Body of pancreas (tissue), 4 donors: ENCODE results near the gene PLCH1. TPM values are rescaled to one million over a fixed set of nuclear protein-coding genes. Genes with fewer than 3 reads are reported as not detected.

ENCODE experiments used
- ATAC-seq: fragments of 150-250 bp; one replicate; pipeline ENCODE4 v1.9.1; 2016
- DNase-seq, 4 donors: peaks; one replicate each; pipeline ENCODE4 v3.0.0-alpha.2; 2019
- H3K27ac ChIP-seq, 4 donors: fragments of 200-600 bp; sonication (generic); 1 replicate in 3 of 4; 2 replicates in 1 of 4; pipeline versions ENCODE4 v1.5.1 to v1.6.1; 2016 to 2019; ENCODE audit warnings: mild to moderate bottlenecking in 1 of 4, mixed read lengths in 1 of 4, moderate library complexity in 1 of 4
- H3K27me3 ChIP-seq, 2 donors: fragments of 200-600 bp; sonication (generic); one replicate each; pipeline ENCODE4 v1.6.0; 2016; ENCODE audit warnings: mild to moderate bottlenecking in 1 of 2
- H3K36me3 ChIP-seq, 2 donors: fragments of 200-600 bp; sonication (generic); replicated peaks in 1 of 2; 2 replicates each; pipeline ENCODE4 v1.5.1; 2016; ENCODE audit warnings: low read depth in 2 of 2; ENCODE audit not compliant: insufficient read depth in 1 of 2
- H3K4me1 ChIP-seq: fragments of 200-600 bp; sonication (generic); one replicate; pipeline ENCODE4 v1.6.0; 2016
- H3K4me3 ChIP-seq, 2 donors: fragments of 200-600 bp; sonication (generic); 1 replicate in 1 of 2; 2 replicates in 1 of 2; pipeline ENCODE4 v1.5.1; 2016 to 2019
- H3K9me3 ChIP-seq, 3 donors: fragments of 200-600 bp; sonication (generic); 1 replicate in 2 of 3; 2 replicates in 1 of 3; pipeline ENCODE4 v1.5.1; 2016
- POLR2A ChIP-seq, 3 donors: fragments of 450-650 bp; IDR thresholded peaks; one replicate each; pipeline ENCODE4 v1.6.1; 2016; ENCODE audit warnings: antibody characterized with exemption in 3 of 3, mild to moderate bottlenecking in 2 of 3
- WGBS, 2 donors: methylation state at CpG; one replicate each; pipeline ENCODE4 v1.1.5; 2017; 5-methylcytosine and 5-hydroxymethylcytosine counted together
- intact Hi-C: fragments of 100-400 bp; cut with DNase I; formaldehyde crosslinking; loops from one replicate; pipeline ENCODE4 v1.15.1; 2023
- total RNA-seq, 2 donors: library from RNA; depleted of rRNA; stranded (reverse); fragments of >200 nt; gene quantifications; one replicate each; pipeline ENCODE4 v1.1.0, GENCODE V29; 2016
- TF ChIP-seq, protein P1 (sequence below), 7 experiments: fragments of 450-650 bp in 4 of 7; fragments of 200-600 bp in 3 of 7; sonication (generic) in 3 of 7; IDR thresholded peaks; one replicate each; pipeline ENCODE4 v1.5.1; 2016 to 2019; ENCODE audit warnings: antibody characterized with exemption in 7 of 7

PLCH1 gene
- total RNA-seq, 2 donors from 2014 or later, result 3.0 to 5.2 TPM

DNA sequence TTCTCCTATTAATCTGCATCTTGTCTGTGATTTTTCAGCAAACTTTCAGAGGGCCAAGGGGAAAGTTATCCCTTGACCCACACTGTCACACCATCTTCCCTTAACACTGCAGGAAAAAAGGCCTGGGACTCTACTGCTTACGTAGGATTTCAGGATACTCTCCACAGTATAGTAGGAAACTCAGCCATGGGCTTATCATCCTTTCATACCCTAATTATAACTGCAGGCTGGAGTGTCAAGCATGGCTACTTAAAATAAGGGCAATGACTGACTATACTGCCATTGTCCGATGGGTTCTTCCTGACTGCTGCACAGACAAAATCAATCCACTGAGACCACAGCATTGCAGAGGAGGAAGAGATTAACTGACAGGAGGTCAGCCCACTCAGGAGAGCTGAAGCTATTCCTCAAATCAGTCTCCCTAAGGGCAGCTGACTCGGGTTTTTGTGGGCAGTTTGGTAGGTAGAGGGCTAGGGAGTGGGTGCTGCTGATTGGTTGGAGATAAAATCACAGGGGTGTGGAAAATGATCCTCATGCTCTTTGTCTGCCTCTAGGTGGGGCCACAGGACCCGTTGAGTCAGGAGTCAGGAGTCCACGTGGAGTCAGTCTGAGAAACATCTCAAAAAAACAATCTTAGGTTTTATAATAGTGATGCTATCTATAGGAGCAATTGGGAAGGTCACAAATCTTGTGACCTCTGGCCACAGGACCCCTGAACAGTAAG, 333.2 kb downstream of the PLCH1 start:
- ATAC-seq, result no peak
- intact Hi-C loops, result no loop called here

DNA sequence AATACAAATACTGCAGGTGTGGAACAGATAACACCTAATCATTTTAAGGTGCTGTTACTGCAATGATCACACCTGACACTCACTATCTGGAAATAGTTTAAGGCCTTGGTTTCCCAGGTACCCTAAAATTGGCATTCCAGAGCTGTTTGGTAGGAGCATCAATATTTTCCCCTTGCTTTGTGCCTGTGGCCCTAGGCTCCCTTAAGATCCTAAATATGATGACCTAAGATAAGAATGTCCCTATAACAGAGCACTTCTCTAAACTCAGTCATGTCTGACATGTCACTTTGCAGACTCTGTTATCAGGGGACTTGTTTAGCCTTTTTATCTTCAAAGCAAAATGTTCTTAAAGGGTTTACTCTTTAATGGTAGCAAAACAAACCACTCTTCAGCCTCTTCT, 335.5 kb downstream of the PLCH1 start:
- no peaks in the 10 kb centered on the region for H3K4me1 ChIP-seq
- no peak overlapping the region for H3K4me3 ChIP-seq
- H3K27me3 ChIP-seq, result no peaks in the 10 kb centered on the region
- no peak overlapping the region for H3K27ac ChIP-seq
- ATAC-seq (no peak), DNase-seq (no peak)
- H3K9me3 ChIP-seq, result no peaks in the 10 kb centered on the region
- TF ChIP-seq, protein P1, sequence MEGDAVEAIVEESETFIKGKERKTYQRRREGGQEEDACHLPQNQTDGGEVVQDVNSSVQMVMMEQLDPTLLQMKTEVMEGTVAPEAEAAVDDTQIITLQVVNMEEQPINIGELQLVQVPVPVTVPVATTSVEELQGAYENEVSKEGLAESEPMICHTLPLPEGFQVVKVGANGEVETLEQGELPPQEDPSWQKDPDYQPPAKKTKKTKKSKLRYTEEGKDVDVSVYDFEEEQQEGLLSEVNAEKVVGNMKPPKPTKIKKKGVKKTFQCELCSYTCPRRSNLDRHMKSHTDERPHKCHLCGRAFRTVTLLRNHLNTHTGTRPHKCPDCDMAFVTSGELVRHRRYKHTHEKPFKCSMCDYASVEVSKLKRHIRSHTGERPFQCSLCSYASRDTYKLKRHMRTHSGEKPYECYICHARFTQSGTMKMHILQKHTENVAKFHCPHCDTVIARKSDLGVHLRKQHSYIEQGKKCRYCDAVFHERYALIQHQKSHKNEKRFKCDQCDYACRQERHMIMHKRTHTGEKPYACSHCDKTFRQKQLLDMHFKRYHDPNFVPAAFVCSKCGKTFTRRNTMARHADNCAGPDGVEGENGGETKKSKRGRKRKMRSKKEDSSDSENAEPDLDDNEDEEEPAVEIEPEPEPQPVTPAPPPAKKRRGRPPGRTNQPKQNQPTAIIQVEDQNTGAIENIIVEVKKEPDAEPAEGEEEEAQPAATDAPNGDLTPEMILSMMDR (IDR thresholded peaks at IDR 0.05), result no peak
- no peak for TF ChIP-seq POLR2A (IDR thresholded peaks at IDR 0.05)
- intact Hi-C loops, result no loop called here
- no peaks in the 10 kb centered on the region for H3K36me3 ChIP-seq

More for the DNA sequence above, 333.2 kb downstream of the PLCH1 start:
- H3K27me3 ChIP-seq, result no peaks in the 10 kb centered on the region
- no peaks in the 10 kb centered on the region for H3K36me3 ChIP-seq
- no peak overlapping the region for H3K4me3 ChIP-seq
- DNase-seq, result no peak
- TF ChIP-seq, protein P1 (IDR thresholded peaks at IDR 0.05), result no peak
- TF ChIP-seq POLR2A (IDR thresholded peaks at IDR 0.05), result no peak
- H3K4me1 ChIP-seq, result no peaks in the 10 kb centered on the region
- WGBS, 2 donors, result 60 to 82% methylated on average over 5 of the region's 5 CpGs
- H3K9me3 ChIP-seq, result no peaks in the 10 kb centered on the region
- no peak overlapping the region for H3K27ac ChIP-seq

DNA sequence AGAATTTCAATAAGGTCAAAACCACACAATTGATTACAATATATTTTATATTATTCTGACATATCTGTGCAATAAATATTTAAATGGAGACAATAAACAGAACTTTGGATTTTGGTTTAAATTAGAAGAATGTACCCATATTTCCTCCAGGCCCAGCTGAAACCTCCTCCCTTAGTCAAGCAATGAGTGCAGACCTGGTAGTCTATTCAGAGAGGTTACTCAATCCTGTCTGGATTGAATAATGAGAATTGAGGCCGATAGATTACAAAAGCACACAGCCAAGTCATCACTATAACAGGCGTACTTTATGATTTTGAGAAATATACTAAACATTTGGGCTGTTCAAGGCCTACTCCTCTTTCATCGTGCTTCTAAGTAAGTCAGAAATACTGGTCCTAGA, 336.9 kb downstream of the PLCH1 start:
- DNase-seq (no peak), ATAC-seq (no peak)
- Histone ChIP-seq H3K9me3 (no peaks in the 10 kb centered on the region), H3K27me3 (no peaks in the 10 kb centered on the region), H3K4me1 (no peaks in the 10 kb centered on the region), H3K4me3 (no peak overlapping the region), H3K36me3 (no peaks in the 10 kb centered on the region), H3K27ac (no peak overlapping the region)
- 63 to 70% methylated on average over 3 of the region's 3 CpGs for WGBS, 2 donors
- intact Hi-C loops, result no loop called here
- TF ChIP-seq POLR2A (IDR thresholded peaks at IDR 0.05), result no peak
- TF ChIP-seq, protein P1 (IDR thresholded peaks at IDR 0.05), result no peak

DNA sequence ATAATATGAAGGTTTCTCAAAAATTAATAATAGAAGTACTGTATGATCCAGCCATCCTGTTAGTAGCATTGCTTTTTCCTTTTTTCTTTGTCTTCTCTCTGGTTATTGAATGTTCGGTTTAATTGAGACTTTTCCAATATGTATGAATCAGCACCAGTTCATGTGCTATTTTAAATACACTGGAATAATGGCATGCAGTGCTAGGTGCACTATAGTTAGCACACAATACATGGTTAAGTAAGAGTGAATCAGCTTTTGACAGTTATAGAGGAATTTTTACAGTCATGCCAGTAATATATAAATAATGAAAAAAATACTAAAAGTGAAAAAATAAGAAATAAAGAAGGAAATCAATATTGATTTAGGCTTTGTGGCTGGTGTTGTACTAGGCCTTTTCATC, 337.5 kb downstream of the PLCH1 start:
- Histone ChIP-seq H3K4me3 (no peak overlapping the region), H3K27ac (no peak overlapping the region), H3K27me3 (no peaks in the 10 kb centered on the region), H3K4me1 (no peaks in the 10 kb centered on the region), H3K36me3 (no peaks in the 10 kb centered on the region), H3K9me3 (no peaks in the 10 kb centered on the region)
- intact Hi-C loops, result no loop called here
- 70 to 83% methylated on average over 1 of the region's 1 CpG for WGBS, 2 donors
- ATAC-seq (no peak), DNase-seq (no peak)
- TF ChIP-seq, protein P1 (IDR thresholded peaks at IDR 0.05), result no peak
- TF ChIP-seq POLR2A (IDR thresholded peaks at IDR 0.05), result no peak

DNA sequence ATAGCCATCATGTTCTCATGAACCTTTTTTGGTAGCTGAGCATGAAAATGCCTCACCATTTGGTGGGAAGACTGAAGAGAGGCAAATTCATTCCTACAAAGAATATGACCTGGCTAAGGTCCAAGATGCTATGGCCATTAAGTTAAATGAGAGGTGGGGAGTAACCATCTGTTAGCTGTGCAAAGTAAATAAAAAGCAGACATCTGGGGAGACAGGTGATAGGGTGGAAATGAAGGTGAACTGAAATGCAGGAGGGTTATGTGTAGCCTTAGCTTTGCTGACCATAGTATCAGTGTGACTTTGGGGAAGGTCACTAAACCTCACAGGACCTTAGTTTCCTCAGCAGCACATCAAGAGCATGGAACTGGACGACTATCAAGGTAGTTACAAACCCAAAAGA, 340.4 kb downstream of the PLCH1 start:
- ATAC-seq (no peak), DNase-seq (no peak)
- H3K27me3 ChIP-seq, result no peaks in the 10 kb centered on the region
- no peak overlapping the region for H3K27ac ChIP-seq
- H3K4me3 ChIP-seq, result no peak overlapping the region
- no peaks in the 10 kb centered on the region for H3K36me3 ChIP-seq
- WGBS, 2 donors, result 28 to 29% methylated on average over 1 of the region's 1 CpG
- no peaks in the 10 kb centered on the region for H3K9me3 ChIP-seq
- no peak for TF ChIP-seq POLR2A (IDR thresholded peaks at IDR 0.05)
- TF ChIP-seq, protein P1 (IDR thresholded peaks at IDR 0.05), result no peak
- no peaks in the 10 kb centered on the region for H3K4me1 ChIP-seq
- intact Hi-C loops, result no loop called here
